HCT116 (cell line): ENCODE results near the gene ALDH7A1. TPM values are rescaled to one million over a fixed set of nuclear protein-coding genes. Genes with fewer than 3 reads are reported as not detected.

Source experiments
- ATAC-seq: fragments of 200-7000 bp; cut with Tn5 transposase; 2 replicates; pipeline ENCODE4 v1.9.1; 2020; ENCODE audit warnings: mild to moderate bottlenecking, moderate library complexity
- BruUV-seq: library from RNA; stranded (reverse); fragments of 400-500 nt; replicated peaks from 2 replicates; lab custom pipeline; 2021; lab: Mats Ljungman, UMichigan
- CTCF ChIA-PET: fragments of 300-600 bp; sonication (Branson Sonifier 250); formaldehyde crosslinking; loops from one replicate; lab custom pipeline; 2021; ENCODE audit warnings: antibody characterized with exemption; lab: Charles Lee
- POLR2A ChIA-PET: fragments of 300-600, 350-600 bp; sonication (Branson Sonifier 250); formaldehyde crosslinking; loops from one replicate; lab custom pipeline; 2021; ENCODE audit warnings: antibody characterized with exemption; lab: Charles Lee
- RAD21 ChIA-PET, 2 experiments: fragments of 300-600 bp; sonication (Branson Sonifier 250); formaldehyde crosslinking; loops; one replicate each; lab custom pipeline; 2023; ENCODE audit warnings: low total read pairs in 2 of 2; ENCODE audit not compliant: uncharacterized antibody in 2 of 2, unreplicated experiment in 2 of 2, low non-redundant PET in 1 of 2; lab: Charles Lee
- DNase-seq: peaks from one replicate; pipeline ENCODE4 v3.0.0-alpha.2; 2010; ENCODE audit warnings: low read depth, low spot score
- H2AFZ ChIP-seq: fragments of 200-600 bp; shearing (Covaris generic), sonication (generic); 2 replicates; pipeline ENCODE4 v1.6.1; 2017; ENCODE audit warnings: low read depth, mixed run types, mixed read lengths, antibody characterized with exemption, low read length; ENCODE audit not compliant: poor library complexity, severe bottlenecking
- H3K27ac ChIP-seq: 2 replicates; pipeline ENCODE4 v1.5.1; 2012; ENCODE audit warnings: low read depth, low read length
- H3K27me3 ChIP-seq: fragments of 200-600 bp; sonication (generic); 2 replicates; pipeline ENCODE4 v1.6.1; 2016; ENCODE audit warnings: mixed run types, low read length, mixed read lengths; ENCODE audit not compliant: insufficient read depth
- H3K36me3 ChIP-seq, 2 experiments: fragments of 200-500 bp in 1 of 2; fragments of 200-600 bp in 1 of 2; sonication (Bioruptor generic) in 1 of 2; sonication (generic) in 1 of 2; 2 replicates each; pipeline versions ENCODE4 v1.5.1 to v1.6.1; 2014 to 2016; ENCODE audit warnings: low read length in 2 of 2, inconsistent platforms in 1 of 2, mixed read lengths in 1 of 2, mixed run types in 1 of 2; ENCODE audit not compliant: insufficient read depth in 2 of 2, control insufficient read depth in 1 of 2
- H3K4me1 ChIP-seq, 2 experiments: fragments of 200-600 bp in 1 of 2; sonication (generic) in 1 of 2; 2 replicates each; pipeline versions ENCODE4 v1.5.1 to v1.6.1; 2012 to 2017; ENCODE audit warnings: low read length in 2 of 2, inconsistent platforms in 1 of 2, mild to moderate bottlenecking in 1 of 2, mixed read lengths in 1 of 2, mixed run types in 1 of 2, moderate library complexity in 1 of 2; ENCODE audit not compliant: insufficient read depth in 2 of 2, control insufficient read depth in 1 of 2
- H3K4me2 ChIP-seq: fragments of 200-600 bp; sonication (generic); 2 replicates; pipeline ENCODE4 v1.6.1; 2017; ENCODE audit warnings: mixed run types, low read length, mixed read lengths
- H3K4me3 ChIP-seq, 2 experiments: fragments of 200-600 bp in 1 of 2; sonication (generic) in 1 of 2; replicated peaks in 1 of 2; 2 replicates each; pipeline ENCODE4 v1.5.1; 2011 to 2016; ENCODE audit warnings: low read length in 2 of 2, control low read depth in 1 of 2, low read depth in 1 of 2, mild to moderate bottlenecking in 1 of 2, mixed read lengths in 1 of 2, mixed run types in 1 of 2
- H3K79me2 ChIP-seq: fragments of 200-600 bp; sonication (generic); 2 replicates; pipeline ENCODE4 v1.6.1; 2017; ENCODE audit warnings: mild to moderate bottlenecking, mixed run types, low read length, moderate library complexity, mixed read lengths; ENCODE audit not compliant: insufficient read depth
- H3K9ac ChIP-seq: fragments of 200-600 bp; sonication (generic); 2 replicates; pipeline ENCODE4 v1.6.1; 2016; ENCODE audit warnings: low read length, mixed read lengths
- H3K9me2 ChIP-seq: fragments of 200-600 bp; sonication (generic), shearing (Covaris generic); 2 replicates; pipeline ENCODE4 v1.6.1; 2017; ENCODE audit warnings: mixed run types, mild to moderate bottlenecking, moderate library complexity; ENCODE audit not compliant: insufficient read depth
- H3K9me3 ChIP-seq, 2 experiments: fragments of 200-500 bp in 1 of 2; fragments of 200-600 bp in 1 of 2; sonication (Bioruptor generic) in 1 of 2; sonication (generic) in 1 of 2; 2 replicates each; pipeline ENCODE4 v1.6.1; 2014 to 2017; ENCODE audit warnings: low read length in 2 of 2, mixed read lengths in 2 of 2, inconsistent platforms in 1 of 2, low read depth in 1 of 2, mild to moderate bottlenecking in 1 of 2, mixed run types in 1 of 2, moderate library complexity in 1 of 2; ENCODE audit not compliant: control insufficient read depth in 1 of 2, insufficient read depth in 1 of 2
- H4K20me1 ChIP-seq: fragments of 200-600 bp; sonication (generic), shearing (Covaris generic); 2 replicates; pipeline ENCODE4 v1.6.1; 2017; ENCODE audit warnings: mixed run types, mild to moderate bottlenecking, moderate library complexity; ENCODE audit not compliant: insufficient read depth
- CEBPB ChIP-seq: IDR thresholded peaks from 2 replicates; pipeline ENCODE4 v1.6.1; 2012; ENCODE audit warnings: low read depth
- CTCF ChIP-seq, 3 experiments: fragments of 200-600 bp in 1 of 3; sonication (generic) in 1 of 3; IDR thresholded peaks in 2 of 3; conservative IDR thresholded peaks in 1 of 3; 2 replicates each; pipeline ENCODE4 v1.5.1; 2012 to 2017; ENCODE audit warnings: low read depth in 2 of 3, low read length in 2 of 3, antibody characterized with exemption in 1 of 3, borderline replicate concordance in 1 of 3, control low read depth in 1 of 3, mild to moderate bottlenecking in 1 of 3, mixed read lengths in 1 of 3, mixed run types in 1 of 3, moderate library complexity in 1 of 3; ENCODE audit not compliant: insufficient read depth in 1 of 3
- ELF1 ChIP-seq: IDR thresholded peaks from 2 replicates; pipeline ENCODE4 v1.6.1; 2012; ENCODE audit warnings: low read depth, borderline replicate concordance
- FOSL1 ChIP-seq: IDR thresholded peaks from 2 replicates; pipeline ENCODE4 v1.6.1; 2012; ENCODE audit warnings: low read depth
- JUND ChIP-seq: IDR thresholded peaks from 2 replicates; pipeline ENCODE4 v1.6.1; 2012
- MAX ChIP-seq: IDR thresholded peaks from 2 replicates; pipeline ENCODE4 v1.6.1; 2012
- POLR2AphosphoS5 ChIP-seq: IDR thresholded peaks from 2 replicates; pipeline ENCODE4 v1.6.1; 2011; ENCODE audit warnings: mild to moderate bottlenecking, low read depth, low read length, moderate library complexity
- RAD21 ChIP-seq: IDR thresholded peaks from 2 replicates; pipeline ENCODE4 v1.6.1; 2012; ENCODE audit warnings: low read depth, mild to moderate bottlenecking
- SP1 ChIP-seq: IDR thresholded peaks from 2 replicates; pipeline ENCODE4 v1.6.1; 2012; ENCODE audit warnings: low read depth
- SRF ChIP-seq: IDR thresholded peaks from 2 replicates; pipeline ENCODE4 v1.6.1; 2012; ENCODE audit warnings: low read depth
- YY1 ChIP-seq: IDR thresholded peaks from 2 replicates; pipeline ENCODE4 v1.6.1; 2011; ENCODE audit warnings: low read length, low read depth, moderate library complexity, mild to moderate bottlenecking; ENCODE audit not compliant: insufficient replicate concordance; ENCODE audit errors: extremely low read depth
- intact Hi-C: fragments of 100-400 bp; cut with micrococcal nuclease; formaldehyde crosslinking; loops from 2 replicates; pipeline ENCODE4 v1.10.0; 2022
- total RNA-seq: library from RNA; stranded (reverse); gene quantifications from one replicate; pipeline ENCODE4 v1.2.1, GENCODE V29; 2021; ENCODE audit not compliant: unreplicated experiment
- TF ChIP-seq, protein P1 (sequence below): IDR thresholded peaks from 2 replicates; pipeline ENCODE4 v1.6.1; 2012; ENCODE audit warnings: low read depth

Gene ALDH7A1
- total RNA-seq, 1 experiment from 2014 or later: 93.2 TPM

- TF ChIP-seq, protein P1, sequence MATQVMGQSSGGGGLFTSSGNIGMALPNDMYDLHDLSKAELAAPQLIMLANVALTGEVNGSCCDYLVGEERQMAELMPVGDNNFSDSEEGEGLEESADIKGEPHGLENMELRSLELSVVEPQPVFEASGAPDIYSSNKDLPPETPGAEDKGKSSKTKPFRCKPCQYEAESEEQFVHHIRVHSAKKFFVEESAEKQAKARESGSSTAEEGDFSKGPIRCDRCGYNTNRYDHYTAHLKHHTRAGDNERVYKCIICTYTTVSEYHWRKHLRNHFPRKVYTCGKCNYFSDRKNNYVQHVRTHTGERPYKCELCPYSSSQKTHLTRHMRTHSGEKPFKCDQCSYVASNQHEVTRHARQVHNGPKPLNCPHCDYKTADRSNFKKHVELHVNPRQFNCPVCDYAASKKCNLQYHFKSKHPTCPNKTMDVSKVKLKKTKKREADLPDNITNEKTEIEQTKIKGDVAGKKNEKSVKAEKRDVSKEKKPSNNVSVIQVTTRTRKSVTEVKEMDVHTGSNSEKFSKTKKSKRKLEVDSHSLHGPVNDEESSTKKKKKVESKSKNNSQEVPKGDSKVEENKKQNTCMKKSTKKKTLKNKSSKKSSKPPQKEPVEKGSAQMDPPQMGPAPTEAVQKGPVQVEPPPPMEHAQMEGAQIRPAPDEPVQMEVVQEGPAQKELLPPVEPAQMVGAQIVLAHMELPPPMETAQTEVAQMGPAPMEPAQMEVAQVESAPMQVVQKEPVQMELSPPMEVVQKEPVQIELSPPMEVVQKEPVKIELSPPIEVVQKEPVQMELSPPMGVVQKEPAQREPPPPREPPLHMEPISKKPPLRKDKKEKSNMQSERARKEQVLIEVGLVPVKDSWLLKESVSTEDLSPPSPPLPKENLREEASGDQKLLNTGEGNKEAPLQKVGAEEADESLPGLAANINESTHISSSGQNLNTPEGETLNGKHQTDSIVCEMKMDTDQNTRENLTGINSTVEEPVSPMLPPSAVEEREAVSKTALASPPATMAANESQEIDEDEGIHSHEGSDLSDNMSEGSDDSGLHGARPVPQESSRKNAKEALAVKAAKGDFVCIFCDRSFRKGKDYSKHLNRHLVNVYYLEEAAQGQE: no peak
- TF ChIP-seq CTCF (IDR thresholded peaks at IDR 0.05 in 2 of 3, conservative IDR thresholded peaks at IDR 0.05 in 1 of 3; ENCODE audit: borderline replicate concordance in 1 of 3, insufficient read depth in 1 of 3, low read depth in 2 of 3, low read length in 2 of 3) (no peak), SP1 (no peak), FOSL1 (no peak), SRF (no peak), ELF1 (no peak)
- TF ChIP-seq, all 23 proteins: peak for 0
These were observed 11.3 kb downstream of the ALDH7A1 start (continued) for GRCh38 chr5:126583761-126584160.

- POLR2A ChIA-PET: interaction anchor here (0.9 kb wide), 1 partner anchor 15 kb away, joined by 4 read pairs; the partner anchor contains the start of gene ALDH7A1
These were observed 15.3 kb downstream of the ALDH7A1 start for GRCh38 chr5:126579716-126580115.

More at GRCh38 chr5:126579716-126580115, 15.3 kb downstream of the ALDH7A1 start:
- H3K36me3 ChIP-seq: peaks cover 13 to 20% of the 10 kb centered on the region in 2 experiments; a peak in 2 of 4 replicates
- intact Hi-C loops: no loop called here
- no TSS peak for BruUV-seq
- no peak overlapping the region for H2AFZ ChIP-seq
- CTCF ChIA-PET: no interaction called here
- no peak overlapping the region for H3K4me2 ChIP-seq
- RAD21 ChIA-PET: no interaction called here
- H3K9me2 ChIP-seq: no peaks in the 10 kb centered on the region
- H3K4me1 ChIP-seq: no peaks in the 10 kb centered on the region
- no peak overlapping the region for H3K9ac ChIP-seq
- H3K79me2 ChIP-seq: no peaks in the 10 kb centered on the region
- H4K20me1 ChIP-seq: no peaks in the 10 kb centered on the region
- DNase-seq (no peak), ATAC-seq (no peak)
- no peak overlapping the region for H3K4me3 ChIP-seq
- no peaks in the 10 kb centered on the region for H3K9me3 ChIP-seq
- H3K27ac ChIP-seq: no peak overlapping the region
- H3K27me3 ChIP-seq: no peaks in the 10 kb centered on the region
- no peak for TF ChIP-seq MAX
- no peak for TF ChIP-seq YY1
- TF ChIP-seq RAD21: no peak
- TF ChIP-seq POLR2AphosphoS5: no peak
- TF ChIP-seq JUND: no peak
- TF ChIP-seq FOSL1: no peak
- no peak for TF ChIP-seq CEBPB
